Measurements from ENCODE around the gene TSPAN4. TPM values are rescaled to one million over a fixed set of nuclear protein-coding genes. Genes with fewer than 3 reads are reported as not detected.

The TSPAN4 gene
- total RNA-seq, 1 donor from 2014 or later, result 10.8 TPM

GRCh38 chr11:880447-880846 is 37.8 kb downstream of the TSPAN4 start:
- intact Hi-C loops (cut with micrococcal nuclease), result no loop called here

DNA sequence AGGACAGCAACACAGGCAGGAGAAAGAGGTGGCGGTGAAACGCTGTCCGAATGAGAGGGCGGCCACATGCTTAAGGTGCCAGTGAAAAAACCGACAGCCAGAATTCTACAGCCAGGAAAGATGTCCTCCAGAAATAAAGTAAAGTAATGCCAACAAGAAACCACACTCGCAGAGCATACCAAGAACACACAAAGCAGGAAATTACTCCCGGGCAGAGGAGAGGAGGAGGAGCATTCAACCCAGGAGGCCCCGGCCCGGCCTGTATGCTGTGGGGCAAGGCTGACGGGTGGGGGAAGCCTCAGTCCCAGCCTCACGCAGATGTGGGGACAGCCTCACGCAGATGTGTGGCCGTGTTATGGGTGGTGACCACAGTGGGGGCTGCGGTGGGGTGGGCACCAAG is 39.9 kb downstream of the TSPAN4 start:
- intact Hi-C loops (cut with micrococcal nuclease), result no loop called here

DNA sequence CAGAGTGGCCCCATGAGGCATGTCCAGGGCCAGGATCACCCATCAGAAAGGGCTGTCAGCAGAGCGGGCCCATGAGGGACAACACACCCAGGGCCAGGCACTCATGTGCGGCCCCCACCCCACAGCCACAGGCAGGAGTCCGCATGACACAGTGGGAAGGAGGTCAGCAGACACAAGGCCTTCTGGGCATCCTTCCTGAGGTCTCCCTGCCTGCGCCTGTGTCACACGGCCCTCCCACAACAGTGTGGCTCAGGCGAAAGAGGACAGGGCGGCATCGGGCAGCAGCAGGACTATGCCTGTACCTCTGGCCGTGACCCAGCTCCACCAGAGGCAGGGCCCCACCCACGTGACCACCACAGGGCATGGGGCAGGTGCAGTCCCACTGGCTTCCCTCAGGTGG is 40.9 kb downstream of the TSPAN4 start:
- intact Hi-C loops (cut with micrococcal nuclease), result no loop called here

- intact Hi-C loops (cut with micrococcal nuclease), result no loop called here
Measured at GRCh38 chr11:884578-885070, 42.0 kb downstream of the TSPAN4 start.

- intact Hi-C loops (cut with micrococcal nuclease), result no loop called here
Measured at GRCh38 chr11:886568-886967, 43.9 kb downstream of the TSPAN4 start.

GRCh38 chr11:887589-887988 is 44.9 kb downstream of the TSPAN4 start:
- intact Hi-C loops (cut with micrococcal nuclease), result no loop called here

DNA sequence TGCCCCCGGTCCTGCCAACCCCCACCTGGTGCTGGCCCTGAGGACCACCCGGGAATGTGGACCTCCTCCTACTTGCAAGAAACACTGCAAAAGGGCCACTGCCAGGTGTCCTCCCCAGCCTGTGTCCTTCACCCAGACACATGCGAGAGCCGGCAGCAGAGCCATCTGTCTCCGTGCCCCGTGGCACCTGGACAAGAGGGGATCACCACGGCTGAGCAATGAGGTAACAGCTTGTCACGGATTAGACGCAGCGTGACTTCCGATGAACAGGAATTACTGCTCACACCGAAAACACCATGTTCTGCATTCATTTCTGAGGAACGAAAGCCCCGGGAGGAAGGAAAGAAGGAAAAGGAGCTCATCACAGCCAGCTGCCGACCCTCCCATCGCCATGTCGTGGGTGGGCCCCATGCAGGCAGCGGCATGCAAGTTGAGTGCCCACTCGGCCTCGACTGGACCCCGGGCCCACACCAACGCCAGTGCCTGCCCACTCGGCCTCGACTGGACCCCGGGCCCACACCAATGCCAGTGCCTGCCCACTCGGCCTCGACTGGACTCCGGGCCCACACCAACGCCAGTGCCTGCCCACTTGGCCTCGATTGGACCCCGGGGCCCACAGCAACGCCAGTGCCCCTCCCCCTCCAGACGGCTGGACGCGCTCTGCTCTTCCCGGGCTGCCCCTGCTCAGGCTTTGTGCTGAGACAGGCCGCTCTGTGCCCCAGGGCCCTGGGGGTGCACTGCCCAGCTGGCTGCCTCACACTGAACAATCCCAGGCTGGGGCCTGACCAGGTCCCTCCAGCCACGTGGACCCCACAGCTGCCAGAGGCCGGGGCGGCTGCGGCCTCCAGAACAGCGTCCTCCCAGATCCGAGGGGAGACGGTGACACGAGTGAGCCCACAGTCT is 45.9 kb downstream of the TSPAN4 start:
- intact Hi-C loops (cut with micrococcal nuclease), result no loop called here

DNA sequence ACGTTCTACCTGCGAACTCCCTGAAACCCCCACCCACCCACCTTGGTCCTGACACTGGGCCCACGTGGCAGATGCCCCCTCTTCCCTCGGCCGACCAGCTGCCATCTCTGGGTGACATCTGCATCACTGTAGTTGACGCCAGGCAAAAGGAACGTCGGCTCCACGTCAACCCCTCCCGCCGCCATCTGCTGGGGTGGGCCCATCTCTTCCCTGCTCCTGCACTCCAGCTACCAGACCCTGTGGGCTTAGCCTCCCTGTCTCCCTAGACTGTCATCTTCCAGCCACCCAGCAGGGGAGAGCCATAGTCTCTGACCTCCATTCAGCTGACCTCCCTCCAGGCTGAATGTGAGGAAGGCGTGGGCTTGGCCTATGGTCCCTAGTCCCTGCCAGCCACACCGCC is 46.6 kb downstream of the TSPAN4 start:
- intact Hi-C loops (cut with micrococcal nuclease), result no loop called here

- intact Hi-C loops (cut with micrococcal nuclease), result no loop called here
Measured at GRCh38 chr11:889687-890475, 47.2 kb downstream of the TSPAN4 start.

DNA sequence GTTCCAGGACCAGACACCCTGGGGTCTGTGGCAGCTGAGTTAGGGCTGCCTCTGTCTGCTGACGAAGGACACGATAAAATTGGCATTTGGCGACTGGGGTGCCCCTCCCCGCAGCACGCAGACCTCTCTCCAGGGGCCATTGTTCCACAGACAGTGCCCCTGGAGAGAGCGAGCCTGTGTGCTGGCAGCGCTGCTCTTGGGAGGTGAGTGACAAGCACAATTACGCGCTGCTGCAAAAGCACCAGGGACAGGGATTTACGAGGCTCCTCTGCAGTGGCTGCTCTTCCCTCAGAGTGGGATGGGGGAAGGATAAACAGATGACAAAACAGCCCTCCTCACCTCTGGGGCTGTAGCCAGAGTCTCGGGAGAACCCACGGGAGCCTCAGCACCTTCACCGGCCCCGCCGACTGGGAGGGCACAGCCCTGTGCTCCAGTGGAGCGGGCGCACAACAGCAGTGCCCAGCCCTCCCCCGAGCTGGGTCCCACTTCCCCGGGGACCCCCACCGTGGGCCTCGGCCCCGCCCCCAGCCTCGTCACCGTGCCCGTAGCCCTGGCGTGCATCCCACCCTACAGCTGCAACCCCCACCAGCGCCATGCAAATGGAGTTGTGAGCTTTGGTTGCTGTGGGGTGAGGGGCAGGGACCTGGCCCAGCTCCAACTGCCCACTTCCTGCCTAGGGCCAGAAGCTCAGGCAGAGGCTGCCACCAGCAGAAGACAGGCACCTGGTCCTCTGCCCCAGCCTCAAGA is 48.3 kb downstream of the TSPAN4 start:
- intact Hi-C loops (cut with micrococcal nuclease), result no loop called here

- intact Hi-C loops (cut with micrococcal nuclease), result no loop called here
Measured at GRCh38 chr11:893008-893654, 50.5 kb downstream of the TSPAN4 start.

- intact Hi-C loops (cut with micrococcal nuclease), result no loop called here
Measured at GRCh38 chr11:894575-895201, 52.0 kb downstream of the TSPAN4 start.

DNA sequence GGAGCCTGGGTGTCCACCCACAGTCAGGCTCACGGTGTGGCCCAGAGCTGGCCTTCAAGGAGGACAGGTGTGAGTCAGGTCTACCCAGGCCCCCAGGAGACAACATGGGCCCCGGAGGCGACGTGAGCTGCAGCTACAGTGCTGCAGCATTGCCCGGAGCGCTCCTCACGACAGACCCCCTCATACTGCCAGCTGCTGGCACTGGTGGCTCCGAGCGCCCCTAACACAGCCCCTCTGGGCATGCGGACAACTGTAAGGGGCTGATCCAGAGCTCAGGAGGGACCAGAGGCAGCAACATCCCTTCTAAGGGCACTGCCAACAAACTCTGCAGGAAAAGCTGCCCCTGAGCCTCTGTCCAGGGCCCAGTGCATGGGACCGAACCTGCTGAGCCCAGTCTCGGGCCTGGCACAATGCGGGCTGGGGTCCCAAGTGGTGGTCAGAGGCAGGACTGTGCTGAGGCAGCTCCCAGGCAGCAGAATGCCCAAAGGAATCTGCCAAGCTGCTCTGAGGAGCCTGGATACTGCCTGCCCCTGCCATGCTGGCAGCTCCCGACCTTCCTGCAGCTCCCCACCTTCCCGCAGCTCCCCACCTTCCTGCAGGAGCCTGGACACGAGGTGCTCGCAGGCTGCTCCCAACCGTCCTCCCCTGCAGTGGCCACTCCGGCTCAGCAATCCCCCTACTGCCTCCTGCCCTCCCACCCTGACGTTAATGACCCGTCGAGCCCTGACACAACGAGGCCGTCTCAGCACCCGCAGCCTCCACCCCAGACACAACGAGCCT is 52.9 kb downstream of the TSPAN4 start:
- intact Hi-C loops (cut with micrococcal nuclease), result no loop called here

DNA sequence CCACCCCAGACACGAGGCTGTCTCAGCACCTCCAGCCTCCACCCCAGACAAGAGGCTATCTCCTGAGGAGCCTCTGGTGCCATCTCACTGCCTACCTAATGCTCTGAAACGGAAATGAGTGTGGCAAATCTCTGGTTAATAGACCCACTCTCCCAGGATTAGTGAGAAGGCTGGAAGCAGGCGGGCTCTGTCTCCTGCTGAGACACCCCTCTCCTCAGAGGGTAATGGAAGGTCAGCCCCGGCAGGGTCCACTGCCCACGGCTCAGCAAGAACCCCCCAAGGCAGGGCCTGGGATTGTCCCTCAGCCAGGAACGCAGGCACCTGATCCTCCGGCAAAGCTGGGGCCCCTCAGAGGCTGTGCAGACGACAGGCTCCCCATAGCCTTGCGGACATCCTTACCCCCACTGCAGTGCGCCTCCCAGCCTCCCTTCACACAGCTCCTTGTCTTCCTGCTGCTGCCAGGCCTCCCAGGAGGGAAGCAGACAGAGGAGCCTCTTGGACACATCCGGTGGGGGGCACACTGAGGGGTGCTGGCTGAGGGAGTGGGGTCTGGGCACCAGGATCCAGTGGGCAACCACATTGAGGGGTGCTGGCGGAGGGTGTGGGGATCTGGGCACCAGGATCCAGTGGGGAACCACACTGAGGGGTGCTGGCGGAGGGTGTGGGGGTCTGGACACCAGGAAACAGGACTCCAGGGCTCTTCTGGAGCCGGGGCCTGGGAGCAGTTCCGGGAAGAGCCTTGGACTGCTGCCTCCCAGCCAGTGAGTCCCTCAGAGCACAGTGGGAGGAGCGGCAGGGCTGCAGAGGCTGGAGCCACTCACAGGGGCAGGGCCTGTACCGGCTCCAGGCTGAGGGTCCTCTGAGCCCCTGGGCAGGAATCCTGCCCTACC is 54.8 kb downstream of the TSPAN4 start:
- intact Hi-C loops (cut with micrococcal nuclease), result no loop called here

DNA sequence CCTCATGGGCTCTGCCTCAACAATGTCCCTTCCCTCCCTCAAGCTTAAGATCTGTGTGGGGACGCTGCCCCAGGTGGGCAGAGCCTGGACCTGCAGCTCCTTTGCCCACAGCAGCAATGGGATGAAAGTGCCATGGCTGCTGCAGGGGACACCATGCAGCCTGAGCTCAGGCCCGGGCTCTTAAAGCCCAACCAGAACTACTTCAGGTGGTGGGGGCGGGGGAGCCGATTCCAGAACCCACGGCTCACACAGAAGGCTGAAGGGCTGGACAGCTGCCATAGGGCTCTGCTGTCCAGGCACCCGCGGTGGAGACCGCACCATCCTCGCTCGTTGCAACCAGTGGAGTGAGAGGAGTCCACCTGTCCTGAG is 55.5 kb downstream of the TSPAN4 start:
- intact Hi-C loops (cut with micrococcal nuclease), result no loop called here

- intact Hi-C loops (cut with micrococcal nuclease), result no loop called here
Measured at GRCh38 chr11:898540-899190, 56.0 kb downstream of the TSPAN4 start.

DNA sequence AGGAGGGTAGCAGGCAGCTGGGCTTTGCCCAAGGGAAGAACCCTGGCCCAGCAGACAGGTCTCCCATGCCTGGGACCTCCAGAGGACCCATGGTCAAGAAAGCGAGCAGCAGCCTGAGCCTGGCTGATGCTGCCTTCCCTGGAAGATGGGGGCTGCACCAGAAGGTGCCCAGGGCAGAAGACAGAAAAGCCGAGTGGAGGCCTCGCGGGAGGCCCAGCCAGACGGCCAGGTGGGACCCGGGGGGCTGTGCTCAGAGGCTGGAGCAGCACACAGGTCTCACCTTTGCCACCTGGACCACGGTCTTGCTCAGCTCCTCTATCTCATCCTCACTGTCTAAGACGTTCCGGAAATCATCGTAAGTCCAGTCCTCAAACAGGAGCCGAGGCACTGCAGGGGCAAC is 57.1 kb downstream of the TSPAN4 start:
- intact Hi-C loops (cut with micrococcal nuclease), result no loop called here

DNA sequence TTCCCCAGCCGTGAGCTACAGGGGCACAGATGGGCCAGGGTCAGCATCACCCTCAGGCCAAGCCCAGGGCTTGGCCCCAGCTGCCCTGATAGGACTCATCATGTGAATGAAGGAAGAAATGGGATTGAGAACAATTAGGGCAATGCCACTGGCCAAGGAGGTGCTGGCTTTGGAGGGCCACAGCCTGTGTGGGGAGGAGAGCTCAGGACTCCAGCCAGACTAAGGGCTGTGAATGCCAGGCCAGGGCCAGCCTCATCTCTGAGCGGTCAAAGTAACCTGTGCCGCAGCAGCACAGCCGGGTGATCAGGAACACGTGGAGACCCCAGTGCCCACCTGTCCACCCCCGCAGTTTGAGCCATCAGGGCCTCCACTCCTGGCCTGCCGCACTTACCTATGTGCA is 57.9 kb downstream of the TSPAN4 start:
- intact Hi-C loops (cut with micrococcal nuclease), result no loop called here
